NCI-H460 (cell line): Measurements from ENCODE around the gene SOD2. TPM values are rescaled to one million over a fixed set of nuclear protein-coding genes. Genes with fewer than 3 reads are reported as not detected.
"Not testable (repeated sequence)": the region's sequence is repeated elsewhere in the genome, so short reads cannot be mapped to it uniquely, and the experiment has no call there.

Experiments used
- DNase-seq: peaks from one replicate; pipeline ENCODE4 v3.0.0-alpha.2; 2016; ENCODE audit warnings: low read depth; ENCODE audit errors: extremely low read depth
- total RNA-seq: library from RNA; depleted of rRNA; stranded (reverse); fragments of >200 nt; shearing (Covaris generic); gene quantifications from 2 replicates; pipeline ENCODE4 v1.2.3, GENCODE V29; 2014

SOD2 gene
- total RNA-seq, 1 experiment from 2014 or later, result 135 TPM

DNA sequence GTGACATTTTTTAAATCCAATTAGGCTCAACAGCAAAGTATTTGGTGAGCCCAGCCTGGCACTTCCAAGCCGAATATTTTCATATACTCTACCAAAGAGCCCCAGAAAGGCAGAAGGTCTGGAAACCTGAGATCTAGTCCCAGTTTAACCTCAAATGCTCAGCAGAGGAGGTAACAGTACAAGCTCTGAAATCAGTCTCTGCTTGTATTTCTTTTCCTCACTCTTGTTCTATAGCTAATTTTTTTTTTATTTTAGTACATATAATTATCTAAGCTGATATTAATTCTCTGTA, 9.1 kb downstream of the SOD2 start:
- DNase-seq, result no peak

DNA sequence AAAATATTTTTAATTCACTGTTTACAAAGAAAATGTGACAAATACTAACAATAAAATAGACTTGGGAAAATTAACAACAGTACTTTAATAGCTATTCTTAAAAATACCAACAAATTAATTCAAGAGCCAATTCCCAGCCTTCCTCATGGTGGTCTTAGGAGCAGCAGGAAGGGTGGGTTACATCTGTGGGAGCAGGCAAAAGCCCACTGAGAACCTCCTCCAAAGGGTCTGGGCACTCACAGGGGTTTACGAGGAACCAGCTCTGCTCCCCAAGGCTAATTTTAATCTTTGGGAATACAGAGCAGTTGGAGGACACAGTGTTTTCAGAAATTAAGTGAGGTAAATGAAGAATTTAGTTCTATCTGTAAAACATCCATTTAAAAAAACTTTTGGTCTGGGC, 10.2 kb downstream of the SOD2 start:
- no peak for DNase-seq

DNA sequence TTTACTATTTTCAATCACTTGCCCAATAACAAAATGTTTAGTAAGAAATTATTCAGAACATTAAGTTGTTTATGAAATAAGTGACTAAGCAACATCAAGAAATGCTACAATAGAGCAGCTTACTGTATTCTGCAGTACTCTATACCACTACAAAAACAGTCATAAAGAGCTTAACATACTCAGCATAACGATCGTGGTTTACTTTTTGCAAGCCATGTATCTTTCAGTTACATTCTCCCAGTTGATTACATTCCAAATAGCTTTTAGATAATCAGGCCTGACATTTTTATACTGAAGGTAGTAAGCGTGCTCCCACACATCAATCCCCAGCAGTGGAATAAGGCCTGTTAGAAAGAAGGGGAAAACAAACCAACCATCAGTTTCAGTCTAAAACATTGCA, 10.7 kb downstream of the SOD2 start:
- no peak for DNase-seq

DNA sequence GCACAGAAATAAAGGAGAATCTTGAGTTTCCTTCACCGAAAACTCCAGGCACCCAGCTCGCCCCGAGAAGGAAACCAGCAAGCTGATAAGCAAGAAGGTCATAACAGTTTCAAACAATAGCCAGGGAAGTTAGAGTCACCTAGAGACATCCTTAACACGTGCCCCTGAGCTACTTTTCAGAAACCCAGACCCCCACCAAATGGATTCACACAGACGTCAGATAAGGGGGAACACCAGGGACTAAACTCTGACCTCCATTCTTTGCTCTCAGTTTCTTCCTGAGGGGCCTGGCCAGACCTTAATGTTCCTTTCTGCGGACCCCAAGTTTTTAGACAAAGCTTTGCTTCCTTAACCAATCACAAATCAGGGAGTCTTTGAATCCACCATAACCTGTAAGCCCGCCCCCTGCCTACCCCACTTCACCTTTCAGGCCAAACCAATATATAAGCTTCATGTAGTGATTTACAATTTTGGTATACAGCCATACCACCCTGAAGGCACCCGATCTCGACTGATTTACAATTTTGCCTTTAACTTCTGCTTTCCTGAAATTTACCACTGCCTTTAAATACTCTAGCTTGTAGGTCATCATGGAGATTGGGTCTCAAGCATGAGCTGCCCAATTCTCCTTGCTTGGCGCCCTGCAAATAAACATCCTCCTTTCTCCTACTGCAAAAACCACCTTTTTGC, 11.7 kb downstream of the SOD2 start:
- no peak for DNase-seq

DNA sequence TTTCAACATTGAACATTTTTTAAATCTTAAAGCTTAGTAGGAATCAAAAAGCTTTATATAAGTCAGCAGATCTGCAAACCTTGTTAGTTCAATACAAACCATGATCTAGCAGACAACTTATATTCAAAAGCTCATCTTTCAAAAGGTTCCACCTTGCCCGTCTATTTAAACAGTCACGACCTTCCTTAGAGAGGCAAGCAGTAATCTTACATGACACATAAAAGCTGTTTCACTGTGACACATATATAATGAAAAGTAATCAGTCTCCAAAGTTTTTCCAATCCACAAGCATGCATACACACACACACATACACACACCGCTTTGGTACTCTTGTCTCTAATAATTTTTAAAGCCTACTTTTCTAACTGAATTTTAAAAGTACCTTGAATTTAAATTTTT, 12.9 kb downstream of the SOD2 start:
- DNase-seq, result no peak

DNA sequence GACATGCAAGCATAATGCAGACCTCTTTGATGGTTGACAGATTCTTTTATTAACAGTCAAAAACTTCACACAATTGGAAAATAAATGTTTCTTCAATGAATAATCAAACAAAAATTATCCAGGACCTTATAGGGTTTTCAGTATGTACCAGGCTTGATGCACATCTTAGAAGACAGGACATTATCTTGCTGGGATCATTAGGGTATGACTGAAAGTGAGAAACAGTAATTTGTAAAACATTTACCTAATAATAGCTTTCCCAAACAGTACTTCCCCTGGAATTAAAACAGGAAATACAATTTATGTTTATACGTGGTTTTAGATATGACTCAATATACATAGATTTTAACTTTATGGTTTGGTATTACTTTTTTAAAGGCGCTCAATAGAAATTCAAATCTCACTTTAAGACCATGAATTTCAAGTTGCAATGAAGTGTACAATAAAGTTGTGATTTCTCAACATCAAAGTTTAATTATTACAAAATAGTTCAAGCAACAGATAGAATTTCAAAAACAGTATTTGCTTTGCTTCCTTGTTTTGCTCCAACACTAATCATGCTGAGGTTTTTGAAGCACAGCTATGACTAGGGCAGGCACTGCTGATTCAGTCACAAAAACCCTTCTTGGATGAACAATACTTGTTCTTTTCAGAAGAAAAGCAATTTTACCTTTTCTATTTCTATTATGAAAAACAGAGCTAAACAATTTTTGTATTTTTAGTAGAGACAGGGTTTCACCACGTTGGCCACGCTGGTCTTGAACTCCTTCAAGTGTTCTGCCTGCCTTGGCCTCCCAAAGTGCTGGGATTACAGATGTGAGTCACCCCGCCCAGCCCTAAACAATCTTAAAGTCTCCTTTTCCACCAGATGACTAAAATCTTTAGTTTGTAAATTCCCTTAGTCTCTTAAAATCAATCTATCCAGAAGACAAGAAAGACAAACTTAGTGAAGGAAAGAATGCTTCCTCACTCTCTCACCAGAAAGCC, 13.7 kb downstream of the SOD2 start:
- no peak for DNase-seq

DNA sequence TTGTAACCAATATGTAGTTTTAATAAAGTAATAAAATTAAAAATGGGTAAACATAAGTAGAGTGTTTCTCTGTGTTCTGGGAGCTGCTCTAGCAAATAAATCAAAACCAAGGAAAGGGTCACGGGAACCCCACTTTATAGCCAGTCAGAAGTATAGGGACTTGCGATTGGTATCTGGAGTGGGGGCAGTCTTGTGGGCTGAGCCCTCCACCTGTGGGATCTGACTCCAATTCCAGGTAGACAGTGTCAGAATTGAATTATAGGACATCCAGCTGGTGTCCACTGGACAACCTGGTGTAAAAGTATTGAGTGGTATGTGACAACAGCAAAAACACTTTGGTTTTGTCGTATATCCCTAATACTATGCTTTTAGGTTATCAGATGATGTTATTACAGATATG, 14.5 kb downstream of the SOD2 start:
- no peak for DNase-seq

DNA sequence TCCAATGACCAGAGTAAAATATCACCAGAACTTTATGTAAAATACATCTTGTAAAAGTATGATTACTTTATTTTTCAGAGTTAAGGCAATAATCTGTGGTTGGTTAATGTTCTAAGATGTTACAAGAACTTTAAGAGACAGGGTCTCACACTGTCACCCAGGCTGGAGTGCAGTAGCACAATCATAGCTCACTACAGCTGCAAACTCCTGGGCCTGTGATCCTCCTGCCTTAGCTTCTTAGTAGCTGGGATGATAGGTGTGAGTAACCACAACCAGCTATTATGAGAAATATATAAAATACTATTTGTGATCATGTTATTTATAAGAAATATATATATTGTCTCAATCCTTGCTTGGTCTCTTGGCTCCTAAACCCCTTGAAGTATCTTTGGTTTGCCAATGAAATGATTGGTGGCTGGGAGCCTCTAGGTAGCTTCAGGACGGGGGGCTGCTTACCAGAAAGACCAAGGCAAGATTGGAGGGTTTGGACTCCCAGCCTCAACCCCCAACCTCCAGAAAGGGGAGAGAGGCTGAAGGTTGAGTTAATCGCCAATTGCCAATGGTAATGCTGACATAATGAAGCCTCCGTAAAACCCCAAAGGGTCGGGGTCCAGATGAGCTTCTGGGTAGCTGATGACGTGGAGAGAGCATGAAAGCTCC, 15.4 kb downstream of the SOD2 start:
- DNase-seq, result no peak

DNA sequence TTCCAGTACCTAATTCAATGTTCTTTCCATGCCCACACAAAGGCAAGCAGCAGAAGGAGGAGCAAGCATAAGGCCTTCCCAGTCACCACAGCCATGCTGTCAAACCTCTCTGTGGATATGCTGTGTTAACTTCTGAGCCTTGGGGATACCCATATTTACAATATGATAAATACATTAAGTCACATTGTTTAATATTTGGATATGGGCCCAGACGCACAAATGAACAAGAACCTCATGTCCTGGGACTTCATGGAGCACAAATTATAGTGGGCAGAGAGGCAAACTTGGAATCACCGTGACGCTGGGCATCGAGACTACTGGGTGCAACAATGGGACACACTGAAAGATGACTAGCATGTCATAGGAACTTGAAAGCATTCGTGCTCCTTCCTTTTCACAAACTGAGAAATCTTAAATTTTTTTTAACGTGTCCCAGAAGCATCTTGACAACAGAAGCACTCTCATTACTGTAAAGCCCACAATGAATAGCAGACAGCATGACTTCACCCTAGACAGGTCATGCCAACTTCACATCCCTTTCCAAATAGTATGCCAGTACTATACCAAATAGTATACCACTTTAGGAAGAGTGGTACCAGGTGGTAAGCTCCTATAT, 16.0 kb downstream of the SOD2 start:
- DNase-seq, result no peak

DNA sequence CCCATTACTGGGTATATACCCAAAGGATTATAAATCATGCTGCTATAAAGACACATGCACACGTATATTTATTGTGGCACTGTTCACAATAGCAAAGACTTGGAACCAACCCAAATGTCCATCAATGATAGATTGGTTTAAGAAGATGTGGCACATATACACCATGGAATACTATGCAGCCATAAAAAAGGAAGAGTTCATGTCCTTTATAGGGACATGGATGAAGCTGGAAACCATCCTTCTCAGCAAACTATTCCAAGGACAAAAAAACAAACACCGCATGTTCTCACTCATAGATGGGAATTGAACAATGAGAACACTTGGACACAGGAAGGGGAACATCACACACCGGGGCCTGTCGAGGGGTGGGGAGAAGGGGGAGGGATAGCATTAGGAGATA, 16.8 kb downstream of the SOD2 start:
- DNase-seq, result not testable (repeated sequence)

DNA sequence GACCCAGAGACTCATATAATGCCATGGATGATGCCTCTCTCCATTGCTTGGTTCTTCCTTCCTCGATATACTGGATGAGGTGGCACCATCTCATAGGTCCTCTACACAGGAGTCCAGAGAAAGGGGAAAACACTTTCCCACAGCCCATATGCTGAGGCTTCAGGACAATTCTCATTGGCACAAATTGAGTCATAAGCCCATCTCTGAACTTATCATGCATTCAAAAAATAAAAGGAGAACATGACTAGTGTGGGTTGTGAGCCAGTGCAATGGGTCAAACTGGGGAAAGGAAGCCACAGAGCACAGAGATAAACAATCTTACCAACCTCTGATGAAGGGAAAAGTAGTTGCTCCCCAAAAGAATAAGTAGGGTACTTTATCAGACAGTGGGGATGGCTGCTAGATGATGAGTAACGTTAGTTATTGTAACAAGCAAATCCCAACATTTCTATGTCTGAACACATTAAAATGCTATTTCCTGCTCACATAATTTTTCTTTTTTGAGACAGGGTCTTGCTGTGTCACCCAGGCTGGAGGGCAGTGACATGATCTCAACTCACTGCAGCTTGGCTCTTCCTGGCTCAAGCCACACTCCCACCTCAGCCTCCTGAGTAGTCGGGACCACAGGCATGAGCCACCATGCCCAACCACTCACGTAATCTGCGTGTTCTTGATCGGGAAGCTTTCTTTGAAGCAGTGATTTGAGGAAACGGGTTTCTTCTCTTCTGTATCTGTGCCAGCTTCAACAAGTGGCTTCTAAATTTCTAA, 27.0 kb downstream of the SOD2 start:
- DNase-seq, result no peak

DNA sequence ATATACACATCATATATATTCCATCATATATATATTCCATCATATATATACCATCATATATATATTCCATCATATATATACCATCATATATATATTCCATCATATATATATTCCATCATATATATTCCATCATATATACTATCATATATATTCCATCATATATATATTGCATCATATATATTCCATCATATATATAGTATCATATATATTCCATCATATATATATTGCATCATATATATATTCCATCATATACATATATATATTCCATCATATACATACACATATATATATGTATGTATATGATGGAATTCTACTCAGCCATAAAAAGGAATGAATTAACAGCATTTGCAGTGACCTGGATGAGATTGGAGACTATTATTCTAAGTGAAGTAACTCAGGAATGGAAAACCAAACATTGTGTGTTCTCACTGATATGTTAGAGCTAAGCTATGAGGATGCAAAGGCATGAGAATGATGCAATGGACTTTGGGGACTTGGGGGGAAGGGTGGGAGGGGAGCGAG, 29.6 kb downstream of the SOD2 start:
- not testable (repeated sequence) for DNase-seq

DNA sequence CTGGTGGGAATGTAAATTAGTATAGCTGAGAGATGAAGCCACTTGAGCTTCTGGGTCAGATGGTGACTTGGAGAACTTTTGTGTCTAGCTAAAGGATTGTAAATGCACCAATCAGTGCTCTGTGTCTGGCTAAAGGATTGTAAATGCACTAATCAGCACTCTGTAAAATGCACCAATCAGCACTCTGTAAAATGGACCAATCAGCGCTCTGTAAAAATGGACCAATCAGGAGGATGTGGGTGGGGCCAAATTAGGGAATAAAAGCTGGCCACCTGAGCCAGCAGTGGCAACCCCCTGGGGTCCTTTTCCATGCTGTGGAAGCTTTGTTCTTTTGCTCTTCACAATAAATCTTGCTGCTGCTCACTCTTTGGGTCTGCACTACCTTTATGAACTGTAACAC, 31.1 kb downstream of the SOD2 start:
- not testable (repeated sequence) for DNase-seq

DNA sequence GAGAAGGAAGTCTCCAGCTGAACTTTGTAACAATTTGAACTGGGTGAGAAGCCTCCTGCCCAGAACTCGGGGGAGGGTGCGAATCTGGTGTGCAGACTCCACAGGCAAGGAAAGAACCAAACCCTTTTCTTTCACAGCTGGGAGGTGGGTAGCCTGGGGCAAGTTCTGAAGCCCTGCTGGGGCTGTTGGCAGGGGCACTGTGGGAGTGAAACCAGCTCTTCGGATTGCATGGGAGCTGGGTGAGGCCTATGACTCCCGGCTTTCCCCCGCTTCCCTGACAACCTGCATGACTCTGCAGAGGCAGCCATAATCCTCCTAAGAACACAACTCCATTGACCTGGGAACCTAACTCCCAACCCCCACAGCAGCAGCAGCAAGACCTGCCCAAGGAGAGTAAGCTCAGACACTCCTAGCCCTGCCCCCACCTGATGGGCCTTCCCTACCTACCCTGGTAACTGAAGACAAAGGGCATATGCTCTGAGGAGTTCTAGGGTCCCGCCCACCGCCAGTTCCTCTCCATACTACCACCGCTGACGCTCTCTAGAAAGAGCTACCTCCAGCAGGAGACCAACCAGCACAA, 37.5 kb downstream of the SOD2 start:
- DNase-seq, result no peak

DNA sequence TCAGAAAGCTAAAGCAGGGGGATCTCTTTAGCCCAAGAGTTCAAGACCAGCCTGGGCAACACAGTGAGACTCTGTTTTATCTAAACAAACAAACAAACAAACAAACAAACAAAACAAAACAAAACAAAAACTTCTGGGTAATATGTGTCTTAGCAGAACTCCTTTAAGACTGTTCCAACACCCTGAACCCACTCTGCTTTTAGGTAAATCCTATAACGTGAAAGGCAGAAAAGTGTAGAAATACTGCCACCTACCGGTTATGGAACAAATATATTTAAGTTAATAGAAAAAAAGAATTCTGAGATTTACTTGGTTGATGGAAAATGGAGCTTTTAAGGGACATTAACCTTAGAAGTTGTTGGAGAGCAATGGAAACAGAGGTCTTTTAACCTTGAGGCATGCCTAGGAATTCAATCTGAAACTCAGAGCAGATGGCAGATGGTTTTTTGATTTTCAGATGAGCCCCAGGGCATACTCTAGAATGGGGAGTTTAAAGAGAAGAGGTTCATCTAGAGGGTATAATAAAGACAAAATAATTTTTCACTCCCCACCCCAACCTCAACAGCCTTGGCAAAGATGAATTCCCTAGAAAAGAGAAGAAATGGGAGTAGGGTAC, 38.5 kb downstream of the SOD2 start:
- peak; percentile 38 for DNase-seq

DNA sequence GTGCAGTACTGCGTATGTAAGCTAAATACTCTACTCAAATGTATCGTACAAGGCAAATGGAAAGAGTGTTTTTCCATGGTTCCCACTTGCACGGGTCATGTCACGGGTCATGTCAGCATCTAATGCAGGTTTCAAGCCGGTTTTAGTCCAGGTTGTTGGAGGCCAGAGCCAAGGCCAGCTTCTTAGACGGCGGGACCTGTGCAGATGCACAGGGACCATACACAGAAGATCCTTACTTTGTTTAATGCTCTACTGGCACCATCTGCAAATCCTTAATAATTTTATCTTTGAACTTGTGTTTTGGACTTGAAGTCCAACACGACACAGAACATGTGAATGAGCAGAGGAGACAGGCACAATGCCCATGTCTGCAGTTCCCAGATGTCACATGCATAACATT, 42.7 kb downstream of the SOD2 start:
- DNase-seq, result no peak

DNA sequence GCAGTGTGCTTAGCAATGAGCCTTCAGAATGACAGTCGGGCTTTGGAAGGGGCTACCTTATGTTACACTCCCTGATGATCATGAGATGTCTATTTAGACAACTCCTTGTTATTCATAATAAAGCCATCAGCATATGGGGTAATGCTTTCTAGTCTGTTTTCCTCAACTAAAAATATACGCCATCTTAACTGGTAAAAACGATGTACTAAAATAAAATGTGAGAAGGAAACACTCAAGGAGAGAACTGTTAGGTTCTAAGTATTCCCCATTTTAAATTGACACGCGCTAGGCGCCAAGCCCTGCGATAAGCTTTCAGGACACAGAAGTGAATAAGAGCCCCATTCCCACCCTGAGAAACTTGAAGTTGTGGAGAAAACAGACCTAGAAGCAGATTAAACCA, 43.6 kb downstream of the SOD2 start:
- DNase-seq, result no peak

DNA sequence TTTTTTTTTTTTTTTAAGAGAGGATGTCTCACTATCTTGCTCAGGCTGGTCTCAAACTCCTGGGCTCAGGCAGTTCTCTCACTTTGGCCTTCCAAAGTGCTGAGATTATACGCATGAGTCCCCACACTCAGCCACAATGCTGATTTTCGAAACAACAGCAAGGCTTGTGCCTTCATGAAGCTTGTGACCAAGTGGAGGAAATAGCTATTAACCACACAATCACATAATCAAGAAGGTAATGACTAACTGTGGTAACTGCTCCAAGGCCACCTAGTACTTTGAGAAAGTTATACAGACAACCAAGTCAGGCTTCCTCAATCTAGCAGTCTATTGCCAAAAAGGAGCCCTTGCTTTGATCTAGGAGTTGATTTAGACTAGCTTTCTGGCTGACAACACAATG, 46.3 kb downstream of the SOD2 start:
- DNase-seq, result no peak

DNA sequence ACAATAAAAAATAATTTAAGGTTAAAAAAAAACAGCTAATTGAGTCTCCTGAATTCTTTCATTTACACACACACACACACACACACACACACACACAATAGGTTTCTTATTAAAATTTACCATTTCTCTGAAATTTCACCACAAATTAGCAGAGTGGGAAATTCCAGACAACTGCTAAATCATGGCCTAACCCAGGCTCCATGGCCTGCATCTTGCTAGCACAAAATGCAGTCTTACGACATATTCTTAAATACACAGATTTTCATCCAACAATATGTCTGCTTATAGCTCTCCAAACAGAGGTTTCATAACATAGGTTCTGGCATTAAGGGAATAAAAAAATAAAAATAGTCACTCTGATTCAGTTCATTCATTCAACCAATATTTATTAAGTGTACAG, 46.9 kb downstream of the SOD2 start:
- DNase-seq, result no peak
